Epithelial cell of proximal tubule (primary cell): Measurements from ENCODE around the gene ANAPC5. TPM values are rescaled to one million over a fixed set of nuclear protein-coding genes. Genes with fewer than 3 reads are reported as not detected.

Source experiments
- DNase-seq: peaks from one replicate; pipeline ENCODE4 v3.0.0-alpha.2; 2011; ENCODE audit warnings: low read depth
- H3K4me3 ChIP-seq: 2 replicates; pipeline ENCODE4 v1.5.1; 2011; ENCODE audit warnings: low read depth, mild to moderate bottlenecking, low read length
- total RNA-seq: library from RNA; depleted of rRNA; stranded (reverse); fragments of >200 nt; gene quantifications from 2 replicates; pipeline ENCODE4 v1.2.3, GENCODE V29; 2015
- TF ChIP-seq, protein P1 (sequence below): conservative IDR thresholded peaks from 2 replicates; pipeline ENCODE4 v1.5.1; 2012; ENCODE audit warnings: low read depth, mild to moderate bottlenecking, low read length

Gene ANAPC5
- total RNA-seq, 1 donor from 2014 or later, result 79.7 TPM

DNA sequence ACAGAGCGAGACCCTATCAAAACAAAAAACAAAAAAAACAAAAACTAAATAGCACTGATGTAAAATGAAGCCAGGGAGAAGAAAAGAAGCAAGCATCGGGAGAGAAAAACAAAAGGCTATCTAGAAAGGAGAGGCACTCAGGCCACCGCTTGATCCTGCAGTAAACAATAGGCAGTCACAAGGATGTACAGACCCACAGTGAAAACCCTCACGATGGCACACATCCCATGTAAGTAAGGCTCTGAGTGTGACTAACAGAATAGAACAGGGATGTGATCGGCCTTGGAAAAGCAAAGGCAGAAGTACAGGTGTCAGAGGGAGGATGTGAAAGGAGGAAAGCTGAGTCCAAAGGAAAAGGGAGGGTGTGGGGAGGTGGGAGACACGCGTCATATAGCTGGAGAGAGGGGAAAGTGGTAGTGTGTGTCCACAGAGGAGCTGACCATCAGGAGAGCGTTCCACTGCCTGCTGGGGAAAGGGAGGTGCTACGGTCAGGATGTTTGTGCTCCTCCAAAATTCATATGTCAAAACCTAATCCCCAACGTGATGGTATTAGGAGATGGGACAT is 87.2 kb downstream of the ANAPC5 start:
- no peak for DNase-seq
- TF ChIP-seq, protein P1, sequence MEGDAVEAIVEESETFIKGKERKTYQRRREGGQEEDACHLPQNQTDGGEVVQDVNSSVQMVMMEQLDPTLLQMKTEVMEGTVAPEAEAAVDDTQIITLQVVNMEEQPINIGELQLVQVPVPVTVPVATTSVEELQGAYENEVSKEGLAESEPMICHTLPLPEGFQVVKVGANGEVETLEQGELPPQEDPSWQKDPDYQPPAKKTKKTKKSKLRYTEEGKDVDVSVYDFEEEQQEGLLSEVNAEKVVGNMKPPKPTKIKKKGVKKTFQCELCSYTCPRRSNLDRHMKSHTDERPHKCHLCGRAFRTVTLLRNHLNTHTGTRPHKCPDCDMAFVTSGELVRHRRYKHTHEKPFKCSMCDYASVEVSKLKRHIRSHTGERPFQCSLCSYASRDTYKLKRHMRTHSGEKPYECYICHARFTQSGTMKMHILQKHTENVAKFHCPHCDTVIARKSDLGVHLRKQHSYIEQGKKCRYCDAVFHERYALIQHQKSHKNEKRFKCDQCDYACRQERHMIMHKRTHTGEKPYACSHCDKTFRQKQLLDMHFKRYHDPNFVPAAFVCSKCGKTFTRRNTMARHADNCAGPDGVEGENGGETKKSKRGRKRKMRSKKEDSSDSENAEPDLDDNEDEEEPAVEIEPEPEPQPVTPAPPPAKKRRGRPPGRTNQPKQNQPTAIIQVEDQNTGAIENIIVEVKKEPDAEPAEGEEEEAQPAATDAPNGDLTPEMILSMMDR, result no peak
- no peak overlapping the region for H3K4me3 ChIP-seq

- H3K4me3 ChIP-seq, result no peak overlapping the region
- DNase-seq, result no peak
- TF ChIP-seq, protein P1, result no peak
Measured at GRCh38 chr12:121264135-121264534, 88.1 kb downstream of the ANAPC5 start.

DNA sequence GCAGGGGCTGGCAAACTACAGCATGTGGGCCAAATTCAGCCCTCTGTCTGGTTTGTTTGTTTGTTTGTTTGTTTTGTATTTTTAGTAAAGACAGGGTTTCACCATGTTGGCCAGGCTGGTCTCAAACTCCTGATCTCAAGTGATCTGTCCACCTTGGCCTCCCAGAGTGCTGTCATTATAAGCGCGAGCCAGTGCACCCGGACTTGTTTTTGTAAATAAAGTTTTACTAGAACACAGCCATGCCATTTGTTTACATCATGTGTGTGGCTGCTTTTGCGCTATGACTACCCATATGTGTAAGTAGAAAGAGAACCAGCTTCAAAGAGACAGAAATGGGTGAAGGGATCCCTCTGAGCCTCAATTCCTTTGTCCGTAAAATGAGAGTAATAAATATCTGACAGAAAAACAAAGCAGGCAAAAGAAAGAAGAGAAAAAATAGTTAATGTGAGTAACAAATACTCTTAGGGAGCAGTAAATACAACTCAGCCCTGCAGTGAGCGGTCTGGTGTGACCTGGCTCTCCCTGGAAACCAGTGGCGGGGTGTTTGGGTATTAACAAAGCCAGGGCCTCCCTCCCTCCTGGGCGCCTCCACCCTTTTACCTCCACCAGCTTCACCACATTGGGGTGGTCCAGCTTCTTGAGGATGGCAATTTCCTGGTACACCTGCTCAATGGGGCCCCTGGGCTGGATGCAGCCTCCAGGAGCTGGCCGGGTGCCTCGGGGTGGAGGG is 88.8 kb downstream of the ANAPC5 start:
- DNase-seq, result no peak
- no peak overlapping the region for H3K4me3 ChIP-seq
- TF ChIP-seq, protein P1, result no peak

DNA sequence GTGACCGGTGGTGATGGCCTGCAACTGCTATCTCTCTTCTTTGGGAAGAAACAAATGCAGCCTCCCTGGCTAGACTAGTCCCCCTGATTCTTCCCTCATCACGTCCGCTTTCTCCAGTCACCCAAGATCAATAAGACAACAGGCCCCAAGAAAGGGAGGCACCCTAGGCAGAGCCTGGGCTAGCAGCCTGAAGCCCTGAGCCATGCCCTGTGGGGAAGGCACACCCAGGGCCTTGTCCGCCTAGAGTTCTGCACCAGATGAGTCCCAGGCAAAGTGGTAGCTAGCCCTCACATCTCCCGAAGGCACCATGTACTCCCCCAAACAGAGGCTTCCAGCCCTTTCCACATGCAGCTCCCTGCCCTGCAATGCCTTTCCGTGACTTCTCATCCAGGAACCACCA is 90.8 kb downstream of the ANAPC5 start:
- TF ChIP-seq, protein P1, result no peak
- no peak overlapping the region for H3K4me3 ChIP-seq
- no peak for DNase-seq

DNA sequence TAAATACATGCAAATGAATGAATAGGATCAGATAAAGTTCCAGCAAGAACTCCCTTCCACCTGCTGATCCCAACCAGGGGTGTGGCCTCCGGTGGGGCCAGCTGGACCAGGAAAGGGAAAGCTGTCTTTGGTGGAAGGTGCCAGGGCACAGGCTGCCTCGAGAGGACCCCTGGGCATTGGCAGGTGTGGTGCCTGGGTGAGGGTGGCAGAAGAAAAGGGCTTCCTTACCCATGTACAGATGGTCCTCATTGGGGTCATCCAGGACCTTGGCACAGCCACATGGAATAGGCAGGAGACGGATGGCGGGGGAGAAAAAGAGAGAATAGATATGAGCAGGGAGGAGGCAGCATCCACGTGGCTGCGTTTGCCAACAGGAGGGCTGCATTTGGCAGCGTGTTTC is 92.1 kb downstream of the ANAPC5 start:
- no peak for DNase-seq
- TF ChIP-seq, protein P1, result no peak
- no peak overlapping the region for H3K4me3 ChIP-seq

DNA sequence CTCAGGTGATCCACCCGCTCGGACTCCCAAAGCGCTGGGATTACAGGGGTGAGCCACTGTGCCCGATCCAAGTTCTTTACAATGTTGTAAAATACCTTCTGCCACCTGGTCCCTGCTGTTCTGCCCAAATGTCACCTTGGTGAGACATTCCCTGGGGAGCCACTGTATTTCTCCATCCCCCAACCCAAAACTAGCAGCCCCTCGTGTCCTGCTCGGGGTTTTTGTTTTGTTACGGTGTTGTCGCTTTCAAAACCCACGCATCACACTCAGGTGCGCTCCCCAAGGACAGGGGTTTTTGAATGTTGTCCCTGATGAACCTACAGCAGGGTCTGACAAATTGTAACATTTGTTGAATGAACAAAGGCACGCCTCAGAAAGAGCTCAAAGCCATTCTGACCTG is 93.1 kb downstream of the ANAPC5 start:
- no peak overlapping the region for H3K4me3 ChIP-seq
- no peak for DNase-seq
- TF ChIP-seq, protein P1, result no peak

Other genes with a start within 250 kb of the ANAPC5 start
- not detected in 2 replicates for gene P2RX7, start 219.5 kb downstream of the ANAPC5 start, total RNA-seq
- 32.8 and 62.6 TPM in 2 replicates for gene P2RX4, start 142.3 kb downstream of the ANAPC5 start, total RNA-seq
- gene CAMKK2, start 55.7 kb downstream of the ANAPC5 start, total RNA-seq, result 23.2 and 32.6 TPM in 2 replicates
- gene RNF34, start 47.7 kb upstream of the ANAPC5 start, total RNA-seq, result 43.8 and 52.3 TPM in 2 replicates
- 23.8 and 33.1 TPM in 2 replicates for gene KDM2B, start 228.6 kb upstream of the ANAPC5 start, total RNA-seq